Hindlimb muscle (tissue), 1 donor: Measurements from ENCODE around the gene GAPVD1. TPM values are rescaled to one million over a fixed set of nuclear protein-coding genes. Genes with fewer than 3 reads are reported as not detected.
"Not testable (repeated sequence)": the region's sequence is repeated elsewhere in the genome, so short reads cannot be mapped to it uniquely, and the experiment has no call there.

Experiments
- DNase-seq: peaks from one replicate; pipeline ENCODE4 v3.0.0-alpha.2; 2013
- polyA plus RNA-seq: library from polyadenylated mRNA; unstranded; fragments of 120-200 nt; gene quantifications from one replicate; pipeline ENCODE4 v1.2.1, GENCODE V29; 2013; ENCODE audit not compliant: insufficient read length

Gene GAPVD1
- polyA plus RNA-seq, 1 donor: 21.2 TPM

- no peak for DNase-seq
These were observed 15.4 kb upstream of the GAPVD1 start for GRCh38 chr9:125246261-125246667.

GRCh38 chr9:125254231-125254630 lies 7.4 kb upstream of the GAPVD1 start:
- no peak for DNase-seq

DNA sequence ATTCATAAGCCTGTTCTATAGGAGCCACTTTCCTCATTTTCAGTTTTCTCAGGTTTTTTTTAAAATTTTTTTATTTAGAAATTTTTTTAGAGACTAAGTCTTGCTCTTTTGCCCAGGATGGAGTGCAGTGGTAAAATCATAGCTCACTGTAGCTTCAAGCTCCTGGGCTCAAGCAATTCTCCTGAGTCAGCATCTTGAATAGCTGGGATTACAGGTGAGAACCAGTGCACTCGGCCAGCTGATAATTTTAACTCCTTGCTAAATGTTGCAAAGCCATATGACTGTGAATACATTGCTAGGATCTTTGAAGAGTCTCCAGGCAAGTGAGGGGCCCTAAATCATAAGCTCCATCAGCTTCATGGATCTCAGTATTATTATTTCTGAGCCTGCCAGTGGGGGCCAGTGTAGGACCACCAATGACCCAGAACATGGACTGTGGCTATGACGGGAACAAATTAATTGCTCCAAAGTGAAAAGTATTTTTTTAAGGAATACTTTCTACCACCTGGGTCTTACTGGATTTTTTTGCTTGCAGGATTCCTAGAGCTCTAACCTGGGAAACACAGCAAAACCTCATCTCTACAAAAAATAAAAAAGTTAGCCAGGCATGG lies 5.7 kb upstream of the GAPVD1 start:
- no peak for DNase-seq

GRCh38 chr9:125258160-125258785 lies 3.4 kb upstream of the GAPVD1 start:
- no peak for DNase-seq

GRCh38 chr9:125258832-125259534 lies 2.6 kb upstream of the GAPVD1 start:
- no peak for DNase-seq

DNA sequence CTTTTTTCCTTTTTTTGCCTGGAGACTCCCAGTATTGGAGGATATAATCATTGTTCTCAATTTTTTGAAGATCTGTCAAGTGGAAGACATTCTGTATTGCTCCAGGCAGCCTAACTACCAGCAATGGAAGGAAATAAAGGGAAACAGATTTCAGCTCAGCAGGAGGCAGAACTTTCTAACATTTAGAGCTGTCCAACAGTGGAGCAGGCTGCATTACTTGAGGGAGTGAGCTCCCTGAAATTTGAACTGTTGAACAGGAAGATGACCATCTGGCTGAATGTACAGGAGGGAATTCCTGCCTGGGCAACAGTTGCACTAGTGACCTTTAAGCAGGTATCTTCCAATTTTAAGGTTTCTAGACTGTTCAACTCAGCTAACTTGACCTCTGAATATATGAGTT lies 1.1 kb upstream of the GAPVD1 start:
- DNase-seq: no peak

GRCh38 chr9:125262294-125262991 lies 817 bp downstream of the GAPVD1 start:
- DNase-seq: no peak

GRCh38 chr9:125264068-125264467 lies 2.4 kb downstream of the GAPVD1 start:
- DNase-seq: not testable (repeated sequence)

DNA sequence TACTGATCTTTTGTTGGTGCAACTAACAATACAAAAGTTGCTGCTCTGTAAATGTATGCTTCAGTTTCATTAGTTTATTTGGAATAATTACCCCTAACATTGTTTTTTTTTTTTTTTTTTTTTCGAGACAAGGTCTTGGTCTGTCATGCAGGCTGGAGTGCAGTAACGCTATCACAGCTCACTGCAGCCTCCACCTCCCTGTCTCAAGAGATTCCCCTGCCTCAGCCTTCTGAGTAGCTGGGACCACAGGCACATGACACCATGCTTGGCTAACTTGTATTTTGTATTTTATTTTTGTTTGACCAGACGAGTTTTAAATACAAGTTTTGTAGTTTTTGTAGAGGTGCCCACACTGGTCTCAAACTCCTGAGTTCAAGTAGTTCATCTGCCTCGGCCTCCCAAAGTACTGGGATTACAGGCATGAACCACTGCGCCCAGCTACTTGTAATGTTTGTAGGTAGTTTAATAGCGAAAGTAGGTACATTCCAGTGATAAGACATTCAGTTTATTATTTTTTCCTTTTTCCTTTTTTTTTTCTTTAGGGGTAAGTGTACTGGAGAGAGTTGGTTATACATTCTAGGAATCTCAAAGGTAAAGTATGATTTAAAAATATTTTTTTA lies 6.9 kb downstream of the GAPVD1 start:
- no peak for DNase-seq

GRCh38 chr9:125269014-125269397 lies 7.4 kb downstream of the GAPVD1 start:
- DNase-seq: no peak

DNA sequence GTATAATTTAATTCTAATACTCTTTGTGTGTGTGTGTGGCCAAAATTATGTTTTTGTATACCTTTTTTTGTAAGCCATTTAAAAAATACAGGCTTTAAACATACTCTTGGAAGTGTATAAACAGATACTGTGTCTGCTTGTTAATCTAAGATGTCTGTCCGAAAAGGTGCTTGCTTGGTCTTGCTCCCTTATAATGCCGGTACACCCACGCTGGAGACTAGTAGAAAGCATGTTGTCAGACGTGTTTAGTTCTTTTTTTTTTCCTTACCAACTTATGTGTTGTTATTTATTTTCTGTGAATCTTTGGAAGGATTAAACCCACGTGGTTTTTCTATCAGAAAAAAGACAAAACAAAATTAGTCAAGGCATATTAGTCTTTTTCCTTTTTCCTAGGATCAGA lies 9.5 kb downstream of the GAPVD1 start:
- DNase-seq: no peak

DNA sequence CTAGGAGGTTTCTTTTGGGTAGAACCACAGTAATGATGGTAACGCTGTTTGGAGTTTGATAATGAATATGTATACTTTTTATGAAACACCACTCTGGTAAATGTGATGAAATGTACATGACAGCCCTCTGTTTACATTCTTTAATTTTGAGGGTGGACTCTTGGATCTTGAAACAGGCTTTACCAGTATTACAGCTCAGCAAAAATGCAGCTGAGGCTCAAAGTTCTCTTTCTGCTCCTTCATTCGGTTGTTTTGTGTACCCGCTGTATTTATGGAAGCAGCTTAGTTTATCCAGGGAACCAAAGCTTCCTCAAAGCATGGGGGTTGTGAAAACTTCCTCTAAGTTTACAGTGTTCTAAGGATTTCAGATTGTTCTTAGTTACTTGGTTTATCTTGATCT lies 11.1 kb downstream of the GAPVD1 start:
- no peak for DNase-seq

DNA sequence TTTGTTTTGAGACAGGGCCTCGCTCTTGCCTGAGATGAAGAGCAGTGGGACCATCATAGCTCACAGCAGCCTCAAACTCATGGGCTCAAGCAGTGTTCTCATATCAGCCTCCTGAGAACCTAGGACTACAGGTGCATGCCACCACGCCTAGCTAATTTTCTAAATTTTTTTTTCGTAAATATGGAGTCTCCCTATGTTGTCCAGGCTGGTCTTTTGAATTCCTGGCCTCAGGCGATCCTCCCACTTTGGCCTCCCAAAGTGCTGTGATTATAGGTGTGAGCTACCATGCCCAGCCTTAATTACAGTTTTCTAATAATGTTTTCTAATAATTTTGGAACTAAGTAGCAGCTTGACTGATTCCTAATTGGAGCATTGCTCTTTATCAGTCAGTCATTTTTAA lies 15.1 kb downstream of the GAPVD1 start:
- no peak for DNase-seq

GRCh38 chr9:125277411-125277810 lies 15.8 kb downstream of the GAPVD1 start:
- no peak for DNase-seq

GRCh38 chr9:125280945-125281344 lies 19.3 kb downstream of the GAPVD1 start:
- no peak for DNase-seq

- no peak for DNase-seq
These were observed 23.2 kb downstream of the GAPVD1 start for GRCh38 chr9:125284855-125285254.

DNA sequence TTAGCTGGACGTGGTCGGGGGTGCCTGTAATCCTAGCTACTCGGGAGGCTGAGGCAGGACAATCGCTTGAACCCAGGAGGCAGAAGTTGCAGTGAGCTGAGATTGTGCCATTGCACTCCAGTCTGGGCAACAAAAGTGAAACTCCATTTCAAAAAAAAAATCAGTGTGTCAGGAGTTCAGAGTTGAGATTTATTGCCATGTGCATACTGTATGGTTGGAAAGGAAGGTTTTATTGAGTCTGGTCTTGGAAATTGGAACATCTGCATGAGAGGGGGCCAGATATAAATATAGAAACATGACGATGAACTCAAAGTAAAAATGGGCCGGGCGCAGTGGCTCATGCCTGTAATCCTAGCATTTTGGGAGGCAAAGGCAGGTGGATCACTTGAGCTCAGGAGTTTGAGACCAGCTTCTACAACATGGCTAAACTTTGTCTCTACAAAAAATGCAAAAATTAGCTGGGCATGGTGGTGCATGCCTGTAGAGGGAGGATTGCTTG lies 25.4 kb downstream of the GAPVD1 start:
- peak; percentile 6 for DNase-seq

GRCh38 chr9:125293134-125293533 lies 31.5 kb downstream of the GAPVD1 start:
- DNase-seq: no peak

DNA sequence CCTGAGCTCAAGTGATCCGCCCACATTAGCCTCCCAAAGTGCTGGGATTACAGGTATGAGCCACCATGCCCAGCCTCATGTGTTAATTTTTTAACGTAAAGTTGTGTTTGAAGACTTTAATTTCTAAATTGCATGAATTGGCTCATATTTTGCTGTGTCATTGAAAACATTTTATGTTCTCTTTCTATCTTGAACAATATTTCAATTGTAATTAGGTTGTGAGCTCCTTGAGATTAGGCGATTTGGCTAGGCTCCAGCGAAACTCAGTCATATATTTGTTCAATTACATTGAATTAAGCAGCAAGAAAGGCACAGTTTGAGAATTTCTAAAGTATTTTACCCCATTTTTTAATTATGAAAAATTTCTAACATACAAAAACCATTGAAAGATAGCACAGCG lies 34.0 kb downstream of the GAPVD1 start:
- no peak for DNase-seq

DNA sequence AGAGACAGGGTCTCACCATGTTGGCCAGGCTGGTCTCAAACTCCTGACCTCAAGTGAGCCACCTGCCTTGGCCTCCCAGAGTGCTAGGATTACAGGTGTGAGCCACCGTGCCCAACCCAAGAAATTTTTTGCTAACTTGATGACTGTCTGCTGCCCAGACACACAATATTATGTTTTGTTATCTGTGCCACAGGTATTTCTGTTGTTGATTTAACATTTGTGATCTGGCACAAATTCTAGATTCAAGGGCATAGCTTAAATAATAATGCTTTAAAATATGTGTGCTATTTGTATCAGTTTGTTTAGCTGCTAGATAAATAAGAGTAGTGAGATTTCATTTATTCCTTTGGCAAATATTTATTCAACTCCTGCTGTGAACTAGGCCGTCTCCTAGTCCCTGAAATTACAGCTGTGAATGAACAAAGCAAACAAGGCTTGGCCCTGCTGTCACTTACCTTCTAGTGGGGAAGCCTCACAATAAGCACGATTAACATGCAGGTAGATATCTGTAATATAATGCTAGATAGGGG lies 35.3 kb downstream of the GAPVD1 start:
- no peak for DNase-seq

DNA sequence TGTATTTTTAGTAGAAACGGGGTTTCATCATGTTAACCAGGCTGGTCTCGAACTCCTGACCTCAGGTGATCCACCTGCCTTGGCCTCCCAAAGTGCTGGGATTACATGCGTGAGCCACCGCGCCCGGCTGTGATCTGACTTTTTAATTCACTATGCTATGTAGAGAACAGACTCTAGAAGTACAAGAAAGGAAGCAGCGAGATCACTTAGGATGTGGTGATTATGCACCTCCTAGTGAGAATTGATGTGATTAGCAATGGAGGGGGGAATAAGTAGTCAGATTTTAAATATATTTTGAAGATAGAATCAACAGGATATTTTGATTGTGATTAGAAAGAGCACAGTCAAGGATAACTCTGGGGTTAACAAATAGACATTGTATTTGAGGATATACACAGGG lies 36.3 kb downstream of the GAPVD1 start:
- DNase-seq: no peak

- DNase-seq: no peak
These were observed 40.6 kb downstream of the GAPVD1 start for GRCh38 chr9:125302241-125302640.

GRCh38 chr9:125304273-125304672 lies 42.6 kb downstream of the GAPVD1 start:
- no peak for DNase-seq
